Mesenteric fat pad (tissue), 1 donor: ENCODE data around the gene INSRR. TPM values are rescaled to one million over a fixed set of nuclear protein-coding genes. Genes with fewer than 3 reads are reported as not detected.

Source experiments
- DNase-seq: peaks from one replicate; pipeline ENCODE4 v3.0.0-alpha.2; 2020; ENCODE audit warnings: low spot score
- total RNA-seq: library from RNA; stranded (reverse); fragmentation: NEBNext Ultra II Directional; extraction: Animal tissue kit (Norgen Biotek cat#: 25700); gene quantifications from one replicate; pipeline ENCODE4 v1.2.1, GENCODE V29; 2021
- donor health status: DM: yes; HTN: yes; CAD: no.

The INSRR gene
- total RNA-seq, 1 donor from 2014 or later, result 0.10 TPM

GRCh38 chr1:156834322-156834721 lies 24.6 kb downstream of the INSRR start:
- no peak for DNase-seq

GRCh38 chr1:156833603-156834002 lies 25.3 kb downstream of the INSRR start:
- no peak for DNase-seq

- no peak for DNase-seq
Observed at GRCh38 chr1:156832434-156832833, 26.5 kb downstream of the INSRR start.

- DNase-seq, result no peak
Observed at GRCh38 chr1:156828400-156829124, 30.4 kb downstream of the INSRR start.

- no peak for DNase-seq
Observed at GRCh38 chr1:156826630-156827029, 32.3 kb downstream of the INSRR start.

- no peak for DNase-seq
Observed at GRCh38 chr1:156823210-156823790, 35.6 kb downstream of the INSRR start.

- DNase-seq, result no peak
Observed at GRCh38 chr1:156822680-156823079, 36.2 kb downstream of the INSRR start.

- DNase-seq, result no peak
Observed at GRCh38 chr1:156821801-156822200, 37.1 kb downstream of the INSRR start.

GRCh38 chr1:156816561-156817328 lies 42.2 kb downstream of the INSRR start, which contains the start of gene SH2D2A:
SH2D2A (minus strand) TSS chr1:156816848; CDS start chr1:156816708, 140 bp downstream.
- peak; percentile 86 for DNase-seq

GRCh38 chr1:156815961-156816422 lies 42.9 kb downstream of the INSRR start:
- DNase-seq, result peak; percentile 74

GRCh38 chr1:156815307-156815826 lies 43.5 kb downstream of the INSRR start:
- peak; percentile 75 for DNase-seq

GRCh38 chr1:156814571-156815260 lies 44.2 kb downstream of the INSRR start:
- DNase-seq, result peak; percentile 71

- peak; percentile 89 for DNase-seq
Observed at GRCh38 chr1:156813750-156814570, 45.0 kb downstream of the INSRR start.

- no peak for DNase-seq
Observed at GRCh38 chr1:156813298-156813697, 45.6 kb downstream of the INSRR start.

GRCh38 chr1:156812293-156812990 lies 46.5 kb downstream of the INSRR start:
- no peak for DNase-seq

- no peak for DNase-seq
Observed at GRCh38 chr1:156811168-156811567, 47.7 kb downstream of the INSRR start.

- DNase-seq, result peak; percentile 62
Observed at GRCh38 chr1:156809711-156810366, 49.1 kb downstream of the INSRR start.

GRCh38 chr1:156809281-156809680 lies 49.6 kb downstream of the INSRR start:
- peak; percentile 84 for DNase-seq
